ENCODE results near the gene CHRNA1.

GRCh38 chr2:174705321-174705720 is 59.0 kb downstream of the CHRNA1 start:
- no peak for TF ChIP-seq CTCF (IDR thresholded peaks at IDR 0.05 in 4 of 5, conservative IDR thresholded peaks at IDR 0.05 in 1 of 5)
- no peak for TF ChIP-seq POLR2A (IDR thresholded peaks at IDR 0.05)

Measured in gastrocnemius medialis (tissue), 4 donors.